GM12865 (cell line): ENCODE measurements around the gene NMT1.

Experiments
- DNase-seq: peaks from one replicate; pipeline ENCODE4 v3.0.0; 2010; ENCODE audit warnings: low read depth
- H3K4me3 ChIP-seq: 2 replicates; pipeline ENCODE4 v1.5.1; 2011; ENCODE audit warnings: mild to moderate bottlenecking, low read depth, low read length, control low read depth
- CTCF ChIP-seq: IDR thresholded peaks from 2 replicates; pipeline ENCODE4 v1.5.1; 2011; ENCODE audit warnings: low read length, control low read depth, low read depth, inconsistent platforms; ENCODE audit not compliant: insufficient read depth; ENCODE audit errors: missing control alignments

The NMT1 gene

GRCh38 chr17:45077643-45078042 lies 16.5 kb downstream of the NMT1 start:
- DNase-seq = peak; percentile 68
- no peak overlapping the region for H3K4me3 ChIP-seq
- TF ChIP-seq CTCF = no peak

- no peak overlapping the region for H3K4me3 ChIP-seq
- DNase-seq = no peak
- no peak for TF ChIP-seq CTCF
These were observed 20.1 kb downstream of the NMT1 start for GRCh38 chr17:45081047-45081703.

GRCh38 chr17:45086391-45086790 lies 25.3 kb downstream of the NMT1 start:
- TF ChIP-seq CTCF = no peak
- no peak overlapping the region for H3K4me3 ChIP-seq
- DNase-seq = no peak

DNA sequence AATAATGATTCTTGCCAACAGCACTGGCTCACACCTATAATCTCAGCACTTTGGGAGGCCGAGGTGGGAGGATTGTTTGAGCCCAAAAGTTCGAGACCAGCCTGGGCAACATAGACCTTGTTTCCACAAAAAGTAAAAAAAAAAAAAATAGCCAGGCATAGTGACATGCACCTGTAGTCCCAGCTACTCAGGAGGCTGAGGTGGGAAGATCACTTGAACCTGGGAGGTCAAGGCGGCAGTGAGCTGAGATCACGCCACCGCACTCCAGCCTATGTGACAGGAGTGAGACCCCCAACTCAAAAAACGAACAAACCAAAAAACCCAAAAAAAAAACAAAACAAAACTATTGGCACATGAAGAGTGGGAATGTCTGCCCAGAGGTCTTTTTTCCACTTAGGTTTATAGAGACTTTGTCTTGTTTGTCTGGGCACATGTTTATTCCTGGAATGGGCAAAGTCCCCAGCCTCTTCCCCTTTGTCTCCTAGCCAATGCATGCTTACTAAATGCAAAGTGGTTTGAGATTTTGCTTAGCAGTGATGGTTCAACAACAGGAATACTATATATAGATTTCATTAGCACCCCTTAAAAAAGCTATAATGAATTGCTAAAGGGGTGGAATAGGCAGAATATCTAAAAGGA lies 25.9 kb downstream of the NMT1 start:
- no peak overlapping the region for H3K4me3 ChIP-seq
- DNase-seq = no peak
- TF ChIP-seq CTCF = no peak

GRCh38 chr17:45087504-45087975 lies 26.4 kb downstream of the NMT1 start:
- no peak overlapping the region for H3K4me3 ChIP-seq
- DNase-seq = no peak
- no peak for TF ChIP-seq CTCF

DNA sequence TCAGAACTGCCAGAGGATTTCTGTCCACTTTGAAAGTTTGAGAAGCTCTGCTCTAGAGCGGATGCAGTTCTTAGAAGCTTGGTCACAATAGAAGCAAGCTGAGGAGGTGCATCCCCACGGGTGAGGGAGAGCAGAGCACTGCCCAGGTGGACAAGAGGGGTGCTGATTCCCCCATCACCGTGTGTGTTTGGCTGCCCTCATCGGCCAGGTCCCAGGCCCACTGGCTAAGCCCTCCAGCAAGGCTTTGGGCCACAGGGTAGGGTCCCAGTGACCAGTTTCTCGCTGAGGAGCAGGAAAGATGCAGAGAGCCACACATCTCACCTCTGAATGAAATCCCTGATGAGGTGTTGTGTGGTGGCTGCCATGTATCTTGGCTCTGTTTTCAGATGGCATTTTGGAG lies 26.9 kb downstream of the NMT1 start:
- DNase-seq = no peak
- TF ChIP-seq CTCF = no peak
- H3K4me3 ChIP-seq = no peak overlapping the region
